GM20431 (cell line): ENCODE data around the gene PCARE.

Source experiments
- in situ Hi-C: fragments of 300-500 bp; cut with MseI, MboI; formaldehyde crosslinking; loops from one replicate; pipeline ENCODE4 v1.15.0; 2020; ENCODE audit warnings: low sequenced_read_pairs; ENCODE audit not compliant: unreplicated experiment

Gene PCARE

DNA sequence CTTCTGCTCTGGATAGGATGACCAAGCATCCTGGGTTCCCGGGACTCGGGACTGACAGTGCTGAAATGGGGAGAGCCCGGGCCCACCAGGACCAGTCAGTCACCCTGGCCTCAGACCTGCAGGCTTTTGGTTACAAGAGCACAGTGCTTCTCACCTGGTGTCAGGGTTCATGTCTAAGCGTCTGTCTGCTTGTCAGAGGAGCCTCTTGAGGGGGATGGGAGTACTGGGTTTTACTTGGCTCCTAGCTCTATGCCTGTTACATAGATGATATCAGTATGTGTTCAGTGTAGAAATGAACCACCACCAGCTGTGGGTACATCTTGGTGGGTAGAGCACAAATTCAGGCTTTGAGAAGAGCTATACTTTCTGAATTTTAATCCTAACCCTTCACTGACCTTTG, 29.9 kb downstream of the PCARE start:
- in situ Hi-C loops, result no loop called here

DNA sequence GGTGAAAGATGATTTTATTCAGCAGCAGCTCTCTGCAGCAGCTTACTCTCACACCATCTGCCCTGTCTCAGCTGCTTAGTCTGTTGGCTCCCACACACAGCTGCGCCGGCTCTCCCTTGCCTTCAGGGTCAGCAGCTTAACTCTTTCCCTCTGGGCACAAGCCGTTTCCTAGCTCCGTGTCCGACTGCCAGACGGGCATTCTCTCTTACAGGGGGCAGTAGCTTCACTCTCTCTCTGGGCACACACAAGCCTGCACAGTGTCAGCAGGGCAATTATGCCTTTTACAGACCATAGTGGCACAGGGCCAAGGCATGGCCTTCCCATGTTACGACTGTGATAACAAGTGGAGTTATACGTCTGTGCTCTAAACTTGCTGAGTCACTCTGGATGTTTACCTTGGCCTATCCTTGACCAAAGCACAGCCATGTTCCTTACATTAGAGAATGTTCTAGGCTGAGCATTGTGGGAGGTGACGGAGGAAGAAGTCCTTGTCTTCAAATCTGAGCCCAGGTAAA, 31.7 kb downstream of the PCARE start:
- in situ Hi-C loops, result no loop called here

DNA sequence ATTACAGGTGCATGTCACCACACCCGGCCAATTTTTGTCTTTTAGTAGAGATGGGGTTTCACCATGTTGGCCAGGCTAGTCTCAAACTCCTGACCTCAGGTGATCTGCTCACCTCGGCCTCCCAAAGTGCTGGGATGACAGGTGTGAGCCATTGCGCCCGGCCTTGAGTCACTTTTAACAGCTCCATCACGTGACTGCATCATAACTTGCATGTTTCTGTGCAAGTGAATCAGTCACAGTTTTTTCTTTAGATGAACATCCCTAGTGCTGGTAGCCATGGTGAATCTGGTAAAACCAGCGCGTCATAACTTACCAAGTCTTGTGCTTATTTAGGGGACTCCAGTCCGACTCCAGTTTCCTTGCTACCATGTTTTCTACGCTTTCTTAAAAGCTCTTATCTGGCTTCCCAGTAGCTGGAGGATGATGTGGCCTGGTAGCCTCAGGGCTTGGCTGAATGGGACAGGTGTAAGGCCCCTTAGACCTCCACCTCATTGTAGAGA, 33.1 kb downstream of the PCARE start:
- in situ Hi-C loops, result no loop called here

DNA sequence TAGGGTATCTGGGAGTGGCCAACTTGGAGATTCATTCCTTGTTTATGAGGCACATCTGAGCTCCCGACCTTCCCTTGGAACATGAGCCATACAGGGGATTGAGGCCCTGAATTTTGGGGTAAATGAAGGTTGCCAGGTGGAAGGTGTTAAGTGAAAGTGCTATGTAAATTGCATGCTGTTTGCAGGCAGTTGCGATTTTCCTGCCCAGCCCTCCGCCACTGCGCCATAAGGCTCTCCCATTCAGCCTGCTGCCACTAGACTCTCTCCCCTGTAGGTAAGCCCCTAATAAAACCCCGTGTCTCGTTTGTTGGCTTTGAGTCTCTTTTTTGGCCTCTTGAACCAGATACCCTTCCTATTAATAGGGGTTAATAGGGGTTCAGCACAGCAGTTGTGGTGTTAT, 33.8 kb downstream of the PCARE start:
- in situ Hi-C loops, result no loop called here

DNA sequence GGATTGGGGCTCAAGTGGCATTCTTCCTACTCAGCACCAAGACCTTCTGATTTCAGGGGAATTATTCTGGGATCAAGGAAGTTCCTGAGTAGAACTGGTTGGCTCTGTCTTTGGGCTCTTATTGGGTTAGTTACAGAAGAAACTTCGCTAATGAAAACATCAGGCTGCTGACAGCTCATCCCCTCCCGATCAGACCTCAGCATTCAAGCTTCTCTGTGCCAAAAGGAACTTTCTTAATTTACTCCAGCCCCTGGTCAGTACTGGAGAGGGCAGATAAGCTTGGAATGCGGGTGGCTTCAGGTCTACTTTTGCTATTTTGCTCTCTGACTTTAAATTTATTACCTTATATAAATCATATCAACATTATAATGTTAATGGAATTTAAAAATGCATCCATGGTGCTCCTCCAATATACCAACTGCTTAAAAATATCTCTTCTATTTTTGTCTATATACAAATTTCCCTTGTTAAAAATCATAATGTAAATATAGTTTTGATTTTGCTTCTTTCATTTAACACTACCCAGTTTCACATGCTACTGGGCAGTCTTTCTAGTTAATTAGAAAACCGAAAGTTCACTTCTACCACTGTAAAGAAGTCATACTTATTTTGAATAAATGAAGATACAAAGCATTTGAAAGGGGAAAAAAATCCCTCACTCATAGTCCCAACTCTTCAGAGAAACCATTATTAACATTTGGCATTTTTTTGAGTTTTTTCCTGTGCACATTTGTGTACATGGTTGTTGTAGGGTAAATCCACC, 34.4 kb downstream of the PCARE start:
- in situ Hi-C loops, result no loop called here

DNA sequence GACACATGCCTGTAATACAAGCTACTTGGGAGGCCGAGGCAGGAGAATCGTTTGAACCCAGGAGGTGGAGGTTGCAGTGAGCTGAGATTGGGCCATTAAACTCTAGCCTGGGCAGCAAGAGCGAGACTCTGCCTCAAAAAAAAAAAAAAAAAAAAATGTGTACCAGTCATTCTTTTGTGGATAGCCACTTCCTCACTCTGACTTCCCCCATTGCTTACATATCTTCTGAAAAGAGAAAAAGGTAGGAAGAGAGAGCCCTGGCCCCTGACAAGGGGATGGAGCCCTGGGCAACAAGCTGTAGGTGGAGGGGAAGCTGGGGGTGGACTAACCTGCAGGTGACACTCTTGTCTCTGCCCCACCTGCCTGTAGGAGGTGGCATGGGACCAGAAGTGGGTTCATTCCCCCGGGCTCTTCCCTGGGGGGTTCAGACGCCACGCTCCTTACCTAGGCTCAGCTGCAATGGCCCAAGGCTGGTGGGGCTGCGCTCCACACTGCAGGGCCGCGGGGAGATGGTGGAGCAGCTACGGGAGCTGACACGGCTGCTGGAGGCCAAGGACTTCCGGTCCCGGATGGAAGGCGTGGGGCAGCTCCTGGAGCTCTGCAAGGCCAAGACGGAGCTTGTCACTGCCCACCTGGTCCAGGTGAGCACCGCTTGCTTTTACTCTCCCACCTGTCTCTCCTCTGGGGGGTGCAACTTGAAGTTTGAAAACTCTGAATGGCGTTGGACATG, 39.1 kb downstream of the PCARE start:
- in situ Hi-C loops, result no loop called here

DNA sequence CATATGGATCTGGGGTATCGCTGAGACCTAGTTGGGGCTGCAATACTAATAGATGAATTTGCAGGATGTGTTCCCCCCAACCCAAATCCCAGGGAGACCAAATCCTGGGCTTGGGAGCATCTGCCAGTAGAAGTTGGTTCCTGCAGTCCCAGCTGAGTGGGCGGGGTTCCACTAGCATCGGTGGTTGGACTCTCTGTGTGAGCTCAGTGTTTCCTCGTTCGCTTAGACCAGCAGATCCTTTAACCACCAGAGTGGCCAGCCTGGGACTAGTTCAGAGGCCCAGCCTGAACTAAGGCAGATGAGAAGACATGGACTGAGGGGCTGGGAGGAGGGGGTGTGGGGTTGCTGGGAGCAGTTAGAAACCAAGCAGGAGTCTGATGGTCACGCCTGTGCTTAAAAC, 40.7 kb downstream of the PCARE start:
- in situ Hi-C loops, result no loop called here

DNA sequence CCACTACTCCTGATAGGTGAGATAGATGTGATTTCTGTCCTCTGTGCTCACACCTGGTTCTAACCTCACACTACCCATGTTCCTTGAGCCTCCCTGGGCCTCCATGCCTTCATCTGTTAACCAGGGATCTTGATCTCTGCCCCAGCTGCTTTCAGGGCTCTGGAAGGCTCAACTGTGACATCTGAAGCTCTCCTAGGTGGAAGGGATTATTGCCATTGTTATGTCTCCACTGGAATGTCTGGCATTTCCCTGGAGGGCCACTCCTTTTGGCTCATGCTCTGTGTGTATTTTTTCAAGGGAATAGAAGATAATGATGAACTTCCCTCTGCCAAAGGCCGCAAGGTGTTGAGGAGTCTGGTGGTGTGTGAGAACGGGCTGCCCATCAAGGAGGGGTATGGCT, 41.2 kb downstream of the PCARE start:
- in situ Hi-C loops, result no loop called here

DNA sequence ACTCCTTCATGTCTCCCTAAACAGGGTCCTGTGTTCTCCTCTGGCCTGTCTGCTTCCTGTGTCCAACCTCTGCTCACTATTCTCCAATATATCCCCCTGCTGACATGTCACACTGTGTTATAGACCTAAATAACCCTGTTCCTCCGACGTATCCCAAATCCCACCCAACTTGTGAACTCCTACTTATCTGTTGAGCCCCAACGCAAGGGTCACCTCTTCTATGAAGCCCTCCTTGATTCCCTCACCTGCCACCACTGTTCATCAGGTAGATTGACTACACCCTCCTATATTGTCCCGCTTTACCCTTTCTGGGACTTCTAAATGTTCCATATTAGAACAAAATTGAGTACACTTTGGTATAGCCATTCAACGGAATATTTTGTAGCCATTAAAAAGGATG, 42.1 kb downstream of the PCARE start:
- in situ Hi-C loops, result no loop called here

DNA sequence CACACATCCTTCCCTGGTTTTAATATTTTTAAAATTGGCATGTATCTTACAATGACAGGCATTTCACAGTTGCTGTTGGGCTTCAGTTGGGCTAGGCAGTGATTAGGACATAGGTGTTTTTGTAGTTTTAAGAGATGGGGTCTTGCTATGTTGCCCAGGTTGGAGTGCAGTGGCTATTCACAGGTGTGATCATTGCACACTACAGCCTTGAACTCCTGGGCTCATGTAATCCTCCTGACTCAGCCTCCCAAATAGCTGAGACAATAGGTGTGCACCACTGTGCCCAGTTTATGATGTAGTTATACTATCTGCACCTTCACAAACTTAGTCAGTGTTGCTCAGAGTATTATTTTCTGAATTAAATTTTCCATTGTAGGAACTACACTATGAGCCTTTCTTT, 43.3 kb downstream of the PCARE start:
- in situ Hi-C loops, result no loop called here

DNA sequence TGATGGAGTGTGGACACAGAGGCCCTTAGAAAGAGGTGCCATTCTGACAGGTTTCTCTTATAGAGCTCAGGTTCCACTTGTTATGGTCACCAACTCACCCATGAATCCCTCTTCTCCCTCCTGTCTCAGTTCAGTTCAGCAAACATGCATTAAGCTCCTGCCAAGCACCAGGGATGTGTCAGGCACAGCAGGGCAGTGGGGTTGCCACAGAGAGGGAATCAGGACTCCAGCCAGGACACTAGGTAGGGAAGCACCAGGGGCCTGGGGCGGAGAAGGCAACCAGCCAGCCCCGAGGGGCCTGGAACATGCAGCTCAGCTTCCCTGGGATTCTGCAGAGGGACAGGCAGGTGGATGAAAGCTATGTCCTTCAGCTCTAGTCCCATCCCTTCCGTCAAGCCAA, 48.6 kb downstream of the PCARE start:
- in situ Hi-C loops, result no loop called here

DNA sequence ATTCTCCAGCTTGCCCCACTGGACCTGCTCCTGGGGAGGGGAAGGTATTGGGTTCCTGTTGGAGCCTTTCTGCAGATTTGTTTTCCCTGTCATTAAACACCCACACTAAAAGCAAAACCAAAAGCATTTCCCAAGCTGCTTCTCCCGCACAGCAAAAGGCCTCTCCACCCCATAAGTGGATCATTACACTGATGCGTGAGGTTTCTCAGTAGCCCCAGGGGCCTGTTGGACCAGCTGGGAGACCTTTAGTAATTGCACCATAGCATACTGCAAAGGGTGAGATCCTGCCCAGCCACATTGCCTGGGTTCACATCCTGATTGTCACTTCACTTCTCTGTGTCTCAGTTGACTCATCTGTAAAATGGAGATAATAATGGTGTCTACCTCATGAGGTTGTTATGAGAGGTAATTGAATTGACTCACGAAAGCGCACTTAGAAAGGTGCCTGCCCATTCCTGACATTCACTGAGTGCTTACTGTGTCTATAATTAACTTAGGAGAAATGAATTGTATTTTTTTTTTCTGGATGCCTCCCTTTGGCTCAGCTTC, 49.4 kb downstream of the PCARE start:
- in situ Hi-C loops, result no loop called here

DNA sequence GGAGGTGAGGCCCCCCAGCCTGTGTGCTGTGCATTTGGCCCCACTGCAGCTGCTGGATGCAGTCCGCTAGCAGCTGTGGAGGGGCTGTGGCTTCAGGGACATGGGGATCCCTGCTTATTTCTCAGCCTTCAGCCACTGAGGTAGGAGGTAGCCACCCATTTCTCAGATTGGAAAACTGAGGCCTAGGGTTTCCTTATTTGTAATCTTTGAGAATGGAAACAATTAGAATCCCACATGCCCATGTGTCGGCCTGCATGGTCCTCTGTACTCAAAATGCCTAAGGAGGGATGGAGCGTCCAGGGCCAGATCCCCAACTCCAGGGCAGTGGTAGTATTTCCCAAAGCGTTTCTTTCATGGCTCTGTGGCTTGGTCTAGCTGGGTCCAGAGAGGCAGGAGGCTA, 51.1 kb downstream of the PCARE start:
- in situ Hi-C loops, result no loop called here

DNA sequence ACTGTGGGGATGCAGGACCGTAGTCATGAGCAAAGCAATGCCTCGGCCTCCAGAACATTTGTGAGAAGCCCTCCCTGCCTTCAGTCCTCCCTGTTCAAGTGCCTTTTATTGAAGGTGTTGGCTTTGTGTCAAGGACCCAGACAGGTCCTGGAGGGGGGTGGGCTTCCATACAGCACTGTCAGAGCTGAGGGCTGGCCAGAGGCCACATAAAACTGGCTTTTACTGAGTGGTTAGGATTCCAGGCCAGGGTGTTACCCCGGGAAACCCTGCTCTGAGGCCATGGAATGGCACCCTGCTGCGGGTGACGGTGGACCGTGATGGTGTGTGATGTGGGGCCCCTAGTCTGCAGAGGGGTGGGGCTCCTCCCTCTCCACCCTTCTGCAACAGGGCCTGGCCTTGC, 51.6 kb downstream of the PCARE start:
- in situ Hi-C loops, result no loop called here

DNA sequence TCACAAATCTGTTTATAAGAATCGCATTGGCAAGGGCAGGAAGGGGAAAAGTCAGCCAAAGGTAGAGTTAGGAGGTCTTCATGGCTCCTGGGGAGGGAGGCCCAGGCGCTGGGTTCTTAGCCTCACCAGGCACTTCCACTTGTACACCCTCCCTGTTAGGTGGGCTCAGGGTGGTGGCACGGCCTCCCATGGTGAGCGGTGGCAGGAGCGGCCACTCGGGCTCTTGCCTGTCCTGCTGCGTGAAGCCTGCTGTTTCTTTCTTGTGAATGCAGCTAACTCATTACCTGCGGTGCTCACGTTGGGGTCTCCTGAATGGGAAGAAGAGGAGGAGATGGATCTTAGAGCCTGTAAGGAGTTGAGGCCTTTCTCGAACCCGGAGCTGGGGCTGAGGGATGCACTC, 52.4 kb downstream of the PCARE start:
- in situ Hi-C loops, result no loop called here

DNA sequence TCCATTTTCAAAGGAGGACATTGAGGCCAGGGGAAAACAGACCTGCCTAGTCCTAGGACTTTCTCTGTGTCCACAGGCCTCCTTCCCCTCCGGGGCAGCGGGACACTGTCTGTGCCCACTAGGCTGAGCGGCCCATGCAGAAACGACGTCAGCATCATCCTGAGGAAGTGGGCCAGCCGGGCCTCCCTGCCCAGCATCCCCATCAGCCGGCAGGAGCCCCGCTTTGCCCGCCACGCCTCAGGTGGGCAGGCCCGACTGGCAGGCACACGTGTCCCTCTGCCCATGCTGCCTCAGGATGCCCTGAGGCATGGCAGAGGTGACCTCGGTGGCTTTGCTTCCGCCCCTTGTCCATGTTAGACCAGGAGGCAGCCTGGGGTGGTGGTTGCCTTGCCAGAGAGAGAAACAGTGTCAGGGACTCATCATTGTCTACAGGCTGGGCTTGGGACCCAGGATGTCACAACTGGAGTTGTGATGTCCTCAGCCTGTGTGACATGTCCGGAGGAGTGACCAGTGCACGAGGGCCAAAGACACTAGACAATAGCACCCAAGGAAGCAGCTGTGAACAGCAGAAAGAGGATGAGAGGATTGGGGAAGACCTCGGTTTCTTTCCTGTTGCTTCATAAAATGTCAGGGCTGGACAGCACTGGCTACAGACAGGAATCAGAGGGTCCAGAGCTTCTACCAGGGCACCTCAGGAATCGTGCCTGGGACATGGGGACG, 56.4 kb downstream of the PCARE start:
- in situ Hi-C loops, result no loop called here

DNA sequence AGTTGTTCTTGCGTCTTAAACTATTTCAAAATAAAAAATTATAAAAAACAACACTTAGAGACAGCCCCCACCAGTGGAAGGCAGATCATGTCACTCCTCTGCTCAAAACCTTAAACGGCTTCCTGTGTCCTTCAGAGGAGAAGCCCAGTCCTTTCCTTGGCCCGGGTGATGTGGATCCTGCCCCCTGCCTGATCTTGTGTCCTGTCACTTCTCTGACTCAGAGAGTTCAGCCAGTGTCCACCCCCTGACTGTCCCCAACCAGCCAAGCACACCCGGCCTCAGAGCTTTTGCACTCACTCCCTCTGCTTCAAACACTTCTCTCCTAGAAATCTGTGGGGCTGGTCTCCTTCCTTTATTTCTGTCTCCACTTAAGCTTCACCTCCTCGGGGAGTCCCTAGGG, 57.8 kb downstream of the PCARE start:
- in situ Hi-C loops, result no loop called here

DNA sequence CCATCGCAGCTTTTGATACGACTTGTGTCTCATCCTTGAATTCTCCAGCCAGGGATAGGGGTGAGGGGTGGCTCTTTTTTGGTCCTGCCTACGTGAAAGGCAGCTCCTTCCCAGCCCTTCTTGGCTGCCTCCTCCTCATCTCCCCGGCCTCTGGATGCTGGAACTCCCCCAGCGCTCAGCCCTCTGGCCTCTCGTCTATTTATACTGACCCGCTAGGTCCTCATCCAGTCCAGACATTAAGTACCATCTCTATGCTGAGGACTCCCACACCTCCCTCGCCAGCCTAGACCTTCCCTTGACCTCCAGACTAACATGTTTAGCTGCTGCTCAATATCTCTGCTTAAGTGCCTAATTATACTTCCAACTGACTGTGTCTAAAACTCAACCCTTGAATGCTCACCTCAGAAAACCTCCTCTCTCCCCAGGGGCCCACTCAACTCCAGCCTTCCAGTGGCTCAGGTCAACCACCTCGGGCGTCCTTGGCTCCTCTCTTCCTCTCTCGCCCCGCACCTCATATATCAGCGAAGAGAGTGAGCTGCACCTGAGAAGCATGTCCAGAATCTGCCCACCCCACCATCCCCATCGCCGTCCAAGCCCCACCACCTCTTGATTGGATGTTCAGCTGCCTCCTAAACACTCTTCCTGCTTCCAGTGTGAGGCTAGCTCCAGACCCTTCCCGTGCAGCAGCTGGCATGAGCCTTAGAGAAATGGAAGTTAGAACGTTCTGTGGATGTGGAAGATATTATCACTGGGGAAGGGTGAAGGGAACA, 58.4 kb downstream of the PCARE start:
- in situ Hi-C loops, result no loop called here

DNA sequence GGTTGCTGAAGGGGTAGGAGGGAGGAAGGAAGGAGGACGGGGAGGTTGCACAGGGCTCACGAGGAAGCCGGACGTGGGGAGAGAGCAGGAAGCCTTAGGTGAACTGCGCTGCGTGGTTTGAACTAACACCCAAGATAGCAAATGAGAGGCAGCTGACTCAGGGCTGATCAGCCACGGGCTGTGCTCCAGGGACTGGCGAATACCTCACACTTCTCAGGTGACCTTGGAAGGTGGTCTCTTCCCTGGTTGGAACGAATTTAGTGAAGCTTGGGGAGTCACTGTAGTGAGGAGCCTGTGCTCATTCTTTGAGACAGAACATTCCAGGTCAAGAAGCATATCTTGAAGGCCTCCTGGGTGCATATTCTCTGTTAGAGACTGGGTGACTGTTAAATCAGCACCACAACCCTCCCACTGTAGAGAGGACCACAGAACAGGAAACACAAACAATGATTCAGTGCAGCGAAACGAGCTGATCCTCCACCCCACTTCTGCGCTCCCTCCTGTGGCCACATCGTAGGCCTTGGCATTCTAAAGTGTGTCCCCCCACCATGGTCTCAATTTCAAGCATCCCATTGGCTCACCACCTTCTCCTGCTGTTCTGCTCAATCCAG, 59.4 kb downstream of the PCARE start:
- in situ Hi-C loops, result no loop called here
